NCI-H2081 (cell line): ENCODE data around the gene LIN37.

Experiments used
- DNase-seq, 2 experiments: peaks; one replicate each; lab custom pipeline; 2025; lab: John Stamatoyannopoulos, UW

The LIN37 gene

GRCh38 chr19:35775046-35775297 lies 26.6 kb downstream of the LIN37 start:
- no peak for DNase-seq

- DNase-seq: peak; percentile 98 to 99
Observed at GRCh38 chr19:35775298-35776101, 27.1 kb downstream of the LIN37 start, which contains the start of gene ARHGAP33. Gene ARHGAP33 (plus strand): TSS chr19:35775564. CDS start chr19:35775659, 95 bp downstream.

- DNase-seq: no peak
Observed at GRCh38 chr19:35776102-35776788, 27.9 kb downstream of the LIN37 start.

- DNase-seq: no peak
Observed at GRCh38 chr19:35777086-35777841, 28.9 kb downstream of the LIN37 start.

- no peak for DNase-seq
Observed at GRCh38 chr19:35777961-35778360, 29.6 kb downstream of the LIN37 start.

- no peak for DNase-seq
Observed at GRCh38 chr19:35779033-35779432, 30.7 kb downstream of the LIN37 start.

- no peak for DNase-seq
Observed at GRCh38 chr19:35780058-35780457, 31.7 kb downstream of the LIN37 start.

- DNase-seq: no peak
Observed at GRCh38 chr19:35780717-35781116, 32.3 kb downstream of the LIN37 start.

GRCh38 chr19:35781650-35782049 lies 33.3 kb downstream of the LIN37 start:
- DNase-seq: no peak

- DNase-seq: no peak
Observed at GRCh38 chr19:35782589-35782988, 34.2 kb downstream of the LIN37 start.

GRCh38 chr19:35783469-35784434 lies 35.4 kb downstream of the LIN37 start:
- no peak for DNase-seq

GRCh38 chr19:35784503-35785338 lies 36.3 kb downstream of the LIN37 start:
- no peak for DNase-seq

- DNase-seq: no peak
Observed at GRCh38 chr19:35785339-35785627, 36.9 kb downstream of the LIN37 start.

- DNase-seq: no peak
Observed at GRCh38 chr19:35786299-35787160, 38.2 kb downstream of the LIN37 start.

GRCh38 chr19:35787227-35787799 lies 38.9 kb downstream of the LIN37 start:
- DNase-seq: no peak

- no peak for DNase-seq
Observed at GRCh38 chr19:35788205-35788960, 40.0 kb downstream of the LIN37 start.

GRCh38 chr19:35789195-35789977 lies 41.0 kb downstream of the LIN37 start:
- DNase-seq: no peak
